Erythroblast (primary cell): ENCODE measurements around the gene EYS.

ENCODE experiments used
- GATA1 ChIP-seq: IDR thresholded peaks from 2 replicates; pipeline ENCODE4 v1.6.1; 2011; ENCODE audit warnings: low read depth, mild to moderate bottlenecking, control low read depth, low read length, moderate library complexity
- POLR2A ChIP-seq: IDR thresholded peaks from 2 replicates; pipeline ENCODE4 v1.6.1; 2011; ENCODE audit warnings: mild to moderate bottlenecking, low read length

- TF ChIP-seq POLR2A (no peak), GATA1 (no peak)
Observed at GRCh38 chr6:63795826-63796225, 1911.2 kb downstream of the EYS start.
